Natural killer cell (primary cell): ENCODE data around the gene SMIM7. TPM values are rescaled to one million over a fixed set of nuclear protein-coding genes. Genes with fewer than 3 reads are reported as not detected.

Experiments
- ATAC-seq, 3 donors: fragments of 150-1000 bp in 2 of 3; fragments of 200-7000 bp in 1 of 3; cut with Tn5 transposase; 1 replicate in 1 of 3; 2 replicates in 2 of 3; pipeline ENCODE4 v1.10.0; 2021; ENCODE audit warnings: mild to moderate bottlenecking in 2 of 3, moderate library complexity in 2 of 3
- DNase-seq, 2 donors: peaks; one replicate each; pipeline versions ENCODE4 v3.0.0 to v3.0.0-alpha.2; 2013 to 2021; ENCODE audit warnings: mixed read lengths in 1 of 2
- H3K27ac ChIP-seq: one replicate; pipeline ENCODE4 v1.5.1; 2013; ENCODE audit warnings: mild to moderate bottlenecking, low read length
- H3K27me3 ChIP-seq: one replicate; pipeline ENCODE4 v1.6.1; 2013; ENCODE audit warnings: low read length; ENCODE audit not compliant: control insufficient read depth, insufficient read depth
- H3K36me3 ChIP-seq: one replicate; pipeline ENCODE4 v1.6.1; 2013; ENCODE audit warnings: low read length; ENCODE audit not compliant: control insufficient read depth, insufficient read depth
- H3K4me1 ChIP-seq: one replicate; pipeline ENCODE4 v1.6.1; 2013; ENCODE audit warnings: low read length; ENCODE audit not compliant: control insufficient read depth, insufficient read depth
- H3K4me3 ChIP-seq: one replicate; pipeline ENCODE4 v1.5.1; 2013; ENCODE audit warnings: low read length
- H3K9me3 ChIP-seq: one replicate; pipeline ENCODE4 v1.6.1; 2013; ENCODE audit warnings: low read length; ENCODE audit not compliant: control insufficient read depth, insufficient read depth
- H3K27ac Mint-ChIP-seq, 2 donors: one replicate each; pipeline ENCODE4 v1.8.0; 2022; ENCODE audit warnings: mild to moderate bottlenecking in 2 of 2, mixed read lengths in 2 of 2, moderate library complexity in 1 of 2
- H3K27me3 Mint-ChIP-seq, 2 donors: one replicate each; pipeline ENCODE4 v1.8.0; 2022; ENCODE audit warnings: low read depth in 2 of 2, mixed read lengths in 2 of 2
- H3K36me3 Mint-ChIP-seq: one replicate; pipeline ENCODE4 v1.8.0; 2022; ENCODE audit warnings: mixed read lengths
- H3K4me1 Mint-ChIP-seq, 2 donors: one replicate each; pipeline ENCODE4 v1.8.0; 2022; ENCODE audit warnings: mixed read lengths in 2 of 2
- H3K4me3 Mint-ChIP-seq: one replicate; pipeline ENCODE4 v1.8.0; 2022; ENCODE audit warnings: mild to moderate bottlenecking, moderate library complexity, mixed read lengths
- H3K9me3 Mint-ChIP-seq, 2 donors: one replicate each; pipeline ENCODE4 v1.8.0; 2022; ENCODE audit warnings: mixed read lengths in 2 of 2
- CTCF ChIP-seq: fragments of 200-600 bp; IDR thresholded peaks from one replicate; pipeline ENCODE4 v1.8.0; 2022; ENCODE audit warnings: antibody characterized with exemption
- WGBS: methylation state at CpG from one replicate; pipeline ENCODE4 v1.1.7; 2013; ENCODE audit warnings: missing lambda C conversion rate; ENCODE audit not compliant: insufficient coverage; 5-methylcytosine and 5-hydroxymethylcytosine counted together
- intact Hi-C: fragments of 100-400 bp; cut with micrococcal nuclease; formaldehyde crosslinking; loops from one replicate; pipeline ENCODE4 v1.14.2; 2022
- total RNA-seq, 4 donors: library from RNA; stranded (reverse); fragments of 120-200 nt in 1 of 4; gene quantifications; one replicate each; pipeline versions ENCODE4 v1.2.3 to v1.2.4, GENCODE V29; 2013 to 2022

SMIM7 gene
- total RNA-seq, 3 donors from 2014 or later (not counting 1 experiment from before 2014, with no cell fraction given): 63.2 to 88.4 (median 76.0) TPM

- H3K4me3 Mint-ChIP-seq: peak overlapping the region; percentile 97
- peaks cover 31% of the 10 kb centered on the region for H3K36me3 ChIP-seq
- peaks cover 24 to 40% of the 10 kb centered on the region in 2 donors for H3K4me1 Mint-ChIP-seq
- H3K4me1 ChIP-seq: peaks cover 34% of the 10 kb centered on the region
- peak overlapping the region; percentile 96 to 97 for H3K27ac Mint-ChIP-seq
- H3K9me3 ChIP-seq: no peaks in the 10 kb centered on the region
- ATAC-seq (no peak), DNase-seq (no peak)
- H3K36me3 Mint-ChIP-seq: no peaks in the 10 kb centered on the region
- H3K4me3 ChIP-seq: peak overlapping the region; percentile 84
- H3K27me3 ChIP-seq: no peaks in the 10 kb centered on the region
- intact Hi-C loops: loop anchor here (1.0 kb wide), 2 partner anchors 31 to 117 kb away; partner anchors contain the start of genes CHERP and MED26
- WGBS: 3% methylated on average over 14 of the region's 14 CpGs
- no peak for TF ChIP-seq CTCF
- H3K9me3 Mint-ChIP-seq: no peaks in the 10 kb centered on the region
- H3K27me3 Mint-ChIP-seq: no peaks in the 10 kb centered on the region
- peak overlapping the region; percentile 78 for H3K27ac ChIP-seq
These were observed 496 bp downstream of the SMIM7 start for GRCh38 chr19:16659464-16659831.

- ATAC-seq (no peak), DNase-seq (no peak)
- Histone ChIP-seq H3K27ac (no peak overlapping the region), H3K9me3 (no peaks in the 10 kb centered on the region), H3K27me3 (no peaks in the 10 kb centered on the region), H3K36me3 (peaks cover 48% of the 10 kb centered on the region), H3K4me3 (no peak overlapping the region), H3K4me1 (peaks cover 25% of the 10 kb centered on the region)
- 97% methylated on average over 5 of the region's 5 CpGs for WGBS
- no peak for TF ChIP-seq CTCF
- Mint-ChIP-seq H3K9me3 (no peaks in the 10 kb centered on the region), H3K36me3 (peaks cover 6% of the 10 kb centered on the region), H3K27me3 (no peaks in the 10 kb centered on the region), H3K27ac (peak overlapping the region in 1 of 2 donors; percentile 38), H3K4me3 (peak overlapping the region; percentile 13), H3K4me1 (peaks cover 31 to 44% of the 10 kb centered on the region in 2 donors)
- intact Hi-C loops: no loop called here
These were observed 2.6 kb downstream of the SMIM7 start for GRCh38 chr19:16657384-16657783.

GRCh38 chr19:16655727-16656126 lies 4.2 kb downstream of the SMIM7 start:
- H3K27me3 ChIP-seq: no peaks in the 10 kb centered on the region
- H3K27ac ChIP-seq: no peak overlapping the region
- H3K4me3 Mint-ChIP-seq: no peak overlapping the region
- H3K9me3 Mint-ChIP-seq: no peaks in the 10 kb centered on the region
- no peak overlapping the region for H3K27ac Mint-ChIP-seq
- H3K36me3 Mint-ChIP-seq: peaks cover 18% of the 10 kb centered on the region
- no peaks in the 10 kb centered on the region for H3K27me3 Mint-ChIP-seq
- H3K36me3 ChIP-seq: peaks cover 62% of the 10 kb centered on the region
- ATAC-seq (no peak), DNase-seq (no peak)
- 94% methylated on average over 11 of the region's 11 CpGs for WGBS
- intact Hi-C loops: no loop called here
- H3K9me3 ChIP-seq: no peaks in the 10 kb centered on the region
- peaks cover 17% of the 10 kb centered on the region for H3K4me1 ChIP-seq
- TF ChIP-seq CTCF: no peak
- H3K4me1 Mint-ChIP-seq: peaks cover 38 to 40% of the 10 kb centered on the region in 2 donors
- H3K4me3 ChIP-seq: no peak overlapping the region

- Mint-ChIP-seq H3K27ac (peak overlapping the region in 1 of 2 donors; percentile 48), H3K4me1 (peaks cover 32 to 43% of the 10 kb centered on the region in 2 donors), H3K27me3 (no peaks in the 10 kb centered on the region), H3K36me3 (peaks cover 18% of the 10 kb centered on the region), H3K9me3 (no peaks in the 10 kb centered on the region), H3K4me3 (no peak overlapping the region)
- no peak overlapping the region for H3K27ac ChIP-seq
- intact Hi-C loops: no loop called here
- DNase-seq: no peak
- H3K9me3 ChIP-seq: no peaks in the 10 kb centered on the region
- ATAC-seq: peak in 1 of 3 donors; percentile 11
- no peak overlapping the region for H3K4me3 ChIP-seq
- H3K4me1 ChIP-seq: peaks cover 11% of the 10 kb centered on the region
- peaks cover 68% of the 10 kb centered on the region for H3K36me3 ChIP-seq
- no peak for TF ChIP-seq CTCF
- 80% methylated on average over 3 of the region's 3 CpGs for WGBS
- no peaks in the 10 kb centered on the region for H3K27me3 ChIP-seq
These were observed 5.3 kb downstream of the SMIM7 start for GRCh38 chr19:16654627-16655026.
